HL-60 (cell line): ENCODE measurements around the gene CBLN3.

Source experiments
- GABPA ChIP-seq: IDR thresholded peaks from 2 replicates; pipeline ENCODE4 v1.6.1; 2012; ENCODE audit warnings: low read depth
- POLR2AphosphoS5 ChIP-seq: IDR thresholded peaks from 2 replicates; pipeline ENCODE4 v1.6.1; 2012; ENCODE audit warnings: low read depth
- SPI1 ChIP-seq: IDR thresholded peaks from 2 replicates; pipeline ENCODE4 v1.6.1; 2012; ENCODE audit warnings: low read depth, mild to moderate bottlenecking, borderline replicate concordance
- TF ChIP-seq, protein P1 (sequence below): IDR thresholded peaks from one replicate; pipeline ENCODE4 v1.5.1; 2011; ENCODE audit warnings: low read length, control low read depth, inconsistent platforms; ENCODE audit not compliant: insufficient read depth
- TF ChIP-seq, protein P2 (sequence below): IDR thresholded peaks from 2 replicates; pipeline ENCODE4 v1.6.1; 2012; ENCODE audit warnings: low read depth; ENCODE audit not compliant: insufficient replicate concordance

DNA sequence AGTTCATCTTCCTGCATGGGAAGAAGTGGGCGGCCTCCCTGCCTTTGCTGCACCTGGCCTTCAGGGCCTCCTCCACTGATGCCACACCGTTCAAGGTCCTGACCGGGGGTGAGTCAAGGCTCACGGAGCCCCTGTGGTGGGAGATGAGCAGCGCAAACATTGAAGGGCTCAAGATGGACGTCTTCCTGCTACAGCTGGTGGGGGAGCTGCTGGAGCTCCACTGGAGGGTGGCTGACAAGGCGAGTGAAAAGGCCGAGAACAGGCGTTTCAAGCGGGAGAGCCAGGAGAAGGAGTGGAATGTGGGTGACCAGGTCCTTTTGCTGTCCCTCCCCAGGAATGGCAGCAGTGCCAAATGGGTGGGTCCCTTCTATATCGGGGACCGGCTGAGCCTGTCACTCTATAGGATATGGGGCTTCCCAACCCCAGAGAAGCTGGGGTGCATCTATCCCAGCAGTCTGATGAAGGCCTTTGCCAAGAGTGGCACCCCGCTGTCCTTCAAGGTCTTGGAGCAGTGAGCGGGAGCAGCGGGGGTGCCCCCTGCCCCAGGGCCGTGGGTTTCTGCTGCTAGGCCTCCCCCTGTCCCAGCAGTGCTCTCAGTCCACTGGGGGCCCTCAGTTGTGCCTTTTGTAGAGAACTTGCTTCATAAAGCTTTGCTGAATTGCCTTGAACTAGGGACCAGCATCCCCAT lies 12.4 kb downstream of the CBLN3 start:
- TF ChIP-seq GABPA (no peak), POLR2AphosphoS5 (no peak), SPI1 (no peak)
- TF ChIP-seq, protein P1, sequence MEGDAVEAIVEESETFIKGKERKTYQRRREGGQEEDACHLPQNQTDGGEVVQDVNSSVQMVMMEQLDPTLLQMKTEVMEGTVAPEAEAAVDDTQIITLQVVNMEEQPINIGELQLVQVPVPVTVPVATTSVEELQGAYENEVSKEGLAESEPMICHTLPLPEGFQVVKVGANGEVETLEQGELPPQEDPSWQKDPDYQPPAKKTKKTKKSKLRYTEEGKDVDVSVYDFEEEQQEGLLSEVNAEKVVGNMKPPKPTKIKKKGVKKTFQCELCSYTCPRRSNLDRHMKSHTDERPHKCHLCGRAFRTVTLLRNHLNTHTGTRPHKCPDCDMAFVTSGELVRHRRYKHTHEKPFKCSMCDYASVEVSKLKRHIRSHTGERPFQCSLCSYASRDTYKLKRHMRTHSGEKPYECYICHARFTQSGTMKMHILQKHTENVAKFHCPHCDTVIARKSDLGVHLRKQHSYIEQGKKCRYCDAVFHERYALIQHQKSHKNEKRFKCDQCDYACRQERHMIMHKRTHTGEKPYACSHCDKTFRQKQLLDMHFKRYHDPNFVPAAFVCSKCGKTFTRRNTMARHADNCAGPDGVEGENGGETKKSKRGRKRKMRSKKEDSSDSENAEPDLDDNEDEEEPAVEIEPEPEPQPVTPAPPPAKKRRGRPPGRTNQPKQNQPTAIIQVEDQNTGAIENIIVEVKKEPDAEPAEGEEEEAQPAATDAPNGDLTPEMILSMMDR, result no peak
- TF ChIP-seq, protein P2, sequence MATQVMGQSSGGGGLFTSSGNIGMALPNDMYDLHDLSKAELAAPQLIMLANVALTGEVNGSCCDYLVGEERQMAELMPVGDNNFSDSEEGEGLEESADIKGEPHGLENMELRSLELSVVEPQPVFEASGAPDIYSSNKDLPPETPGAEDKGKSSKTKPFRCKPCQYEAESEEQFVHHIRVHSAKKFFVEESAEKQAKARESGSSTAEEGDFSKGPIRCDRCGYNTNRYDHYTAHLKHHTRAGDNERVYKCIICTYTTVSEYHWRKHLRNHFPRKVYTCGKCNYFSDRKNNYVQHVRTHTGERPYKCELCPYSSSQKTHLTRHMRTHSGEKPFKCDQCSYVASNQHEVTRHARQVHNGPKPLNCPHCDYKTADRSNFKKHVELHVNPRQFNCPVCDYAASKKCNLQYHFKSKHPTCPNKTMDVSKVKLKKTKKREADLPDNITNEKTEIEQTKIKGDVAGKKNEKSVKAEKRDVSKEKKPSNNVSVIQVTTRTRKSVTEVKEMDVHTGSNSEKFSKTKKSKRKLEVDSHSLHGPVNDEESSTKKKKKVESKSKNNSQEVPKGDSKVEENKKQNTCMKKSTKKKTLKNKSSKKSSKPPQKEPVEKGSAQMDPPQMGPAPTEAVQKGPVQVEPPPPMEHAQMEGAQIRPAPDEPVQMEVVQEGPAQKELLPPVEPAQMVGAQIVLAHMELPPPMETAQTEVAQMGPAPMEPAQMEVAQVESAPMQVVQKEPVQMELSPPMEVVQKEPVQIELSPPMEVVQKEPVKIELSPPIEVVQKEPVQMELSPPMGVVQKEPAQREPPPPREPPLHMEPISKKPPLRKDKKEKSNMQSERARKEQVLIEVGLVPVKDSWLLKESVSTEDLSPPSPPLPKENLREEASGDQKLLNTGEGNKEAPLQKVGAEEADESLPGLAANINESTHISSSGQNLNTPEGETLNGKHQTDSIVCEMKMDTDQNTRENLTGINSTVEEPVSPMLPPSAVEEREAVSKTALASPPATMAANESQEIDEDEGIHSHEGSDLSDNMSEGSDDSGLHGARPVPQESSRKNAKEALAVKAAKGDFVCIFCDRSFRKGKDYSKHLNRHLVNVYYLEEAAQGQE, result no peak
